Fibroblast of peridontal ligament (primary cell): ENCODE measurements around the gene KCTD12.

Source experiments
- DNase-seq: peaks from one replicate; pipeline ENCODE4 v3.0.0-alpha.2; 2010; ENCODE audit errors: extremely low read depth

The KCTD12 gene

GRCh38 chr13:76887076-76887563, 915 bp upstream of the KCTD12 start:
- DNase-seq = no peak

GRCh38 chr13:76886005-76886291, 257 bp downstream of the KCTD12 start:
- DNase-seq = no peak

- DNase-seq = peak; percentile 75
These were observed 801 bp downstream of the KCTD12 start for GRCh38 chr13:76885203-76886004.

- DNase-seq = no peak
These were observed 1.4 kb downstream of the KCTD12 start for GRCh38 chr13:76884907-76885202.

- DNase-seq = peak; percentile 73
These were observed 1.9 kb downstream of the KCTD12 start for GRCh38 chr13:76884186-76884906.

- no peak for DNase-seq
These were observed 3.0 kb downstream of the KCTD12 start for GRCh38 chr13:76883236-76883635.

GRCh38 chr13:76882431-76882830, 3.8 kb downstream of the KCTD12 start:
- peak; percentile 95 for DNase-seq

GRCh38 chr13:76879883-76880270, 6.3 kb downstream of the KCTD12 start:
- DNase-seq = no peak

GRCh38 chr13:76879203-76879882, 6.9 kb downstream of the KCTD12 start:
- DNase-seq = peak; percentile 81

- no peak for DNase-seq
These were observed 8.2 kb downstream of the KCTD12 start for GRCh38 chr13:76878043-76878442.

- no peak for DNase-seq
These were observed 10.9 kb downstream of the KCTD12 start for GRCh38 chr13:76875271-76875815.

- DNase-seq = no peak
These were observed 11.7 kb downstream of the KCTD12 start for GRCh38 chr13:76874479-76874878.

GRCh38 chr13:76873445-76873844, 12.8 kb downstream of the KCTD12 start:
- DNase-seq = no peak

GRCh38 chr13:76872675-76873074, 13.5 kb downstream of the KCTD12 start:
- DNase-seq = no peak

GRCh38 chr13:76871432-76871831, 14.8 kb downstream of the KCTD12 start:
- DNase-seq = no peak

- DNase-seq = no peak
These were observed 17.8 kb downstream of the KCTD12 start for GRCh38 chr13:76868371-76868770.

GRCh38 chr13:76865996-76866503, 20.2 kb downstream of the KCTD12 start:
- no peak for DNase-seq

- no peak for DNase-seq
These were observed 21.1 kb downstream of the KCTD12 start for GRCh38 chr13:76865109-76865508.

GRCh38 chr13:76864259-76864658, 21.9 kb downstream of the KCTD12 start:
- DNase-seq = no peak

- DNase-seq = no peak
These were observed 23.2 kb downstream of the KCTD12 start for GRCh38 chr13:76863022-76863421.

GRCh38 chr13:76861859-76862258, 24.3 kb downstream of the KCTD12 start:
- DNase-seq = no peak

GRCh38 chr13:76860706-76861105, 25.5 kb downstream of the KCTD12 start:
- peak; percentile 57 for DNase-seq
